Astrocyte of the cerebellum (primary cell): ENCODE data around the gene TWNK.

Source experiments
- DNase-seq: peaks from one replicate; pipeline ENCODE4 v3.0.0-alpha.2; 2011; ENCODE audit warnings: low read depth
- H3K4me3 ChIP-seq: 2 replicates; pipeline ENCODE4 v1.5.1; 2011; ENCODE audit warnings: mild to moderate bottlenecking, low read depth, low read length, moderate library complexity
- in situ Hi-C: cut with HindIII; loops from 2 replicates; pipeline ENCODE4 v1.10.0; 2017; ENCODE audit warnings: low sequenced_read_pairs
- TF ChIP-seq, protein P1 (sequence below): IDR thresholded peaks from 2 replicates; pipeline ENCODE4 v1.5.1; 2012; ENCODE audit warnings: low read length, low read depth, moderate library complexity, mild to moderate bottlenecking; ENCODE audit errors: missing control alignments

TWNK gene

DNA sequence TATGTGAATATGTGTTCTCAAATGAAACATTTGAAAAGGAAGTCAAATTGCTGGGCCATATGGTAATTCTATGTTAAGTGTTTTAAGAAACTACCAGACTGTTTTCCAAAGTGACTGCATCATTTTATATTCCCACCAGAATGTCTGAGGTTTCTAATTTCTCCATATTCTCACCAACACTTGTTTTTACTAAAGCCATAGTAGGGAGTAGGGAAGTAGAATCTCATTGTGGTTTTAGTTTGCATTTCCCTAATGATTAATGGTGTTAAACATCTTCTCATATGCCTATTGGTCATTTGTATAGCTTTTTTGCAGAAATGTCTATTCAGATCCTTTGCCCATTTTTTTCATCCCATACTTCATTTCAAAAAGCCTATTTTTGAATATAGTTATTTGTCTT lies 27.1 kb upstream of the TWNK start:
- in situ Hi-C loops, result no loop called here
- DNase-seq, result no peak
- TF ChIP-seq, protein P1, sequence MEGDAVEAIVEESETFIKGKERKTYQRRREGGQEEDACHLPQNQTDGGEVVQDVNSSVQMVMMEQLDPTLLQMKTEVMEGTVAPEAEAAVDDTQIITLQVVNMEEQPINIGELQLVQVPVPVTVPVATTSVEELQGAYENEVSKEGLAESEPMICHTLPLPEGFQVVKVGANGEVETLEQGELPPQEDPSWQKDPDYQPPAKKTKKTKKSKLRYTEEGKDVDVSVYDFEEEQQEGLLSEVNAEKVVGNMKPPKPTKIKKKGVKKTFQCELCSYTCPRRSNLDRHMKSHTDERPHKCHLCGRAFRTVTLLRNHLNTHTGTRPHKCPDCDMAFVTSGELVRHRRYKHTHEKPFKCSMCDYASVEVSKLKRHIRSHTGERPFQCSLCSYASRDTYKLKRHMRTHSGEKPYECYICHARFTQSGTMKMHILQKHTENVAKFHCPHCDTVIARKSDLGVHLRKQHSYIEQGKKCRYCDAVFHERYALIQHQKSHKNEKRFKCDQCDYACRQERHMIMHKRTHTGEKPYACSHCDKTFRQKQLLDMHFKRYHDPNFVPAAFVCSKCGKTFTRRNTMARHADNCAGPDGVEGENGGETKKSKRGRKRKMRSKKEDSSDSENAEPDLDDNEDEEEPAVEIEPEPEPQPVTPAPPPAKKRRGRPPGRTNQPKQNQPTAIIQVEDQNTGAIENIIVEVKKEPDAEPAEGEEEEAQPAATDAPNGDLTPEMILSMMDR, result no peak

DNA sequence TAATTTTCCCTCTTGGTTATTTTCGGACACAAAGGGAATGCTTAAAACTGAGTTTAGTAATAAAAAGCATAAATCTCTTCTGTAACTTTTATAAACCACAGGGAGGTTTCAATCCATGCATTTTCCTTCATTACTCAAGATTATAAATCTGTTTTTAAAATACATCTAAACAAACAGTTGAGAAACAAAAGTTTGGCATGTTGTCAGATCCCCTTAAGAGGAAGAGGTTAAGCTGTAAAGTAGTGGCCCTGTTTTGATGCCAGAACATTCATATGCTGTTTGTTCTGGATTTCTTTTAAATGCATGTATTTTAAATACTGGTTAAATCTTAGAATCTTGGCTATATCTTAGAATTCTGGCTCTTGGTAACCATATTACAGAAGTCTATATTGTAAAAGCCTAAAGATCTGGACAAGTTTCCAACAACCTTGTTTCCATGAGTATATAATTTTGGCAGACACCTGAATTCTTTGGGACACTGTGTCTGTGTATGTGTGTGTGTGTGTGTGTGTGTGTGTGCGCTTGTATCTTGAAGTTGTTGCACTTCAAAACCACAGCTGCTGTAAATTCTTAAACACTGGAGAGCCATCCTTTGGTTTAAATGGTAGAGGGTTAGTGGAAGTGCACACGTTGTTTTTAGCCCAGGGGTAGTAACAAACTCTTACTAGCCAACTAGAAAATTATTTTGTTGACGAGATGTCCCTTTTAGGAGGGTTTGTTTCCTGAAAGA lies 24.8 kb upstream of the TWNK start:
- no peak for DNase-seq
- TF ChIP-seq, protein P1, result no peak
- in situ Hi-C loops, result no loop called here
- H3K4me3 ChIP-seq, result no peak overlapping the region

More for the DNA sequence above, 27.1 kb upstream of the TWNK start:
- no peak overlapping the region for H3K4me3 ChIP-seq

DNA sequence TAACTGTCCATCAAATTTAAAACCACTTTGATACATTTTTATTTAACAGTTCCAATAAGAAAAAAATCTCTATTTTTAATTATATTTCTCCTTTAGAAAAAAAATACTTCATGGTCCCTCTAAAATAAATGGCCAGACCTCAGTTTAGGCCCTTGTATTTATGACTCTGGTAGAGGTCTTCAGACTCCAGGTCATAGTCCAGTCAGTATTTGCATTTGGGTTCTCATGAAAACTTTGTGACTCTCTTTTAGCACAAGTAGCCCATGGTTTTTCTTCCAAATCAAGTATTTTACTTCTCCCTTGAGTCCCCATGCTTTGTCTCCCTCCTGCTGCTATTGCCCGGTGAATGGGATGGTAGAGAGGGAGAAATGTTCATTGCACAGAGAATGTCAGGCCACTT lies 23.5 kb upstream of the TWNK start:
- TF ChIP-seq, protein P1, result no peak
- H3K4me3 ChIP-seq, result no peak overlapping the region
- no peak for DNase-seq
- in situ Hi-C loops, result no loop called here

DNA sequence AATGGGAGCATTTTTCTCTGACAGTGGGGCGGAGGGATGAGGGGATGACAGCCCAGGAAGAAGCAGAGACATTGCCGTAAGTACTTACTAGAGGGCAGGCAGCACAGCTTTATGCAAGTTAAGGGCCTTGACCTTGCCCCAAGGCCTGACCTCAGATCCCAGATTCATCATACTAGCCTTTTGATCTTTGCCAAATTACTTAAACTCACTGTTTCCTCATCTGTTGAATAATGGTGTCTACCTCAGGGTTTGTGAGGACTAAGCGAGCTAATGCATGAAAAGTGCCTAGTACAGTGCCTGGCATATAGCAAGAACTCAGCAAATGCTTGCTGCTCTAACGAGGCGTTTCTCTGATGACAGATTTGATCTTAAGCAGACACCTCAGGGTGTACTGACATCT lies 21.5 kb upstream of the TWNK start:
- no peak for DNase-seq
- no peak overlapping the region for H3K4me3 ChIP-seq
- TF ChIP-seq, protein P1, result no peak
- in situ Hi-C loops, result no loop called here

DNA sequence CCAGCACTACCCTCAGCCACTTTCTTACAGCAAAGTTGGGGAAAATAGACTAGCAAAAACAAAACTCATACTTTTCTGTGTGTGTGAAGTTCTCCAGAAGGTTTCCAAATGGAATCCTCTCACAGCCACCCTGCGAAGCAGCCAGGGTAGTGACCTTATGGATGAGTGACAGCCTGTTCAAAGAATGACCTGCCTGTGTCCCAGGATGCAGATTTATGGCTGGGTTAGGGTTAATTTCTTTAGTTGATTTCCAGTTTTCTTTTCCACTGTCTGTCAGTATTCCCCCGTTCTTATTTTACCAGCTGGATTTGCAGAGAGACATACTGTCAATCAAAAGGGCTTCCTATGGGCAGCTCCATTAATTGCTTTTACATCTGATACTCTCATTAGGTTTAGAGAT lies 20.5 kb upstream of the TWNK start:
- in situ Hi-C loops, result no loop called here
- DNase-seq, result no peak
- TF ChIP-seq, protein P1, result no peak
- no peak overlapping the region for H3K4me3 ChIP-seq

DNA sequence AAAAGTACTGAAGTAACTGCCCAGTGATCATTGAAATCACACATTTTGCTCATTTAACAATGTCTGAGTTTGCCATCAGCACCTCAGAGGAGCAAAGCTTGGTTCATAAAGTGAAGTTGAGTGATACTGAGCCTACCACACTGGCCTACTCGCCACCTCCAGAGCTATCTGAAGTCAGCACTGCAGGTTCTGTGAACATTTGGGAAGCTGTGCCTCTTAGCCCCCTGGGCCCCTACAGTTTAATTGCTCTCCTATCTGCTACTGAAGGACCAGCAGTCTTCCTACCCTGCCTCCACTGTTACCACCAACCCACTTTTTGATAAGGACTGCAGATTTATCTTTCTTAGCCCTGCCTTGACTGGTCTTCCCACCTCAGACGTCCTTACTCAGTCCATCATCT lies 20.0 kb upstream of the TWNK start:
- TF ChIP-seq, protein P1, result no peak
- in situ Hi-C loops, result no loop called here

More for the DNA sequence above, 20.0 kb upstream of the TWNK start:
- no peak overlapping the region for H3K4me3 ChIP-seq
- DNase-seq, result no peak
